GM20431 (cell line): ENCODE data around the gene DRC7.
"Not testable (repeated sequence)": the region's sequence is repeated elsewhere in the genome, so short reads cannot be mapped to it uniquely, and the experiment has no call there.

Experiments used
- in situ Hi-C: fragments of 300-500 bp; cut with MseI, MboI; formaldehyde crosslinking; loops from one replicate; pipeline ENCODE4 v1.15.0; 2020; ENCODE audit warnings: low sequenced_read_pairs; ENCODE audit not compliant: unreplicated experiment

DRC7 gene

GRCh38 chr16:57707331-57707730 is 12.7 kb downstream of the DRC7 start:
- in situ Hi-C loops, result no loop called here

GRCh38 chr16:57708168-57708567 is 13.6 kb downstream of the DRC7 start:
- in situ Hi-C loops, result no loop called here

- in situ Hi-C loops, result no loop called here
These were observed 15.1 kb downstream of the DRC7 start for GRCh38 chr16:57709663-57710062.

- in situ Hi-C loops, result no loop called here
These were observed 16.7 kb downstream of the DRC7 start for GRCh38 chr16:57711346-57711745.

GRCh38 chr16:57711993-57712392 is 17.4 kb downstream of the DRC7 start:
- in situ Hi-C loops, result no loop called here

GRCh38 chr16:57712569-57712968 is 18.0 kb downstream of the DRC7 start:
- in situ Hi-C loops, result not testable (repeated sequence)

- in situ Hi-C loops, result no loop called here
These were observed 19.0 kb downstream of the DRC7 start for GRCh38 chr16:57713596-57713995.

- in situ Hi-C loops, result no loop called here
These were observed 19.4 kb downstream of the DRC7 start for GRCh38 chr16:57714047-57714446.

GRCh38 chr16:57720142-57720575 is 25.6 kb downstream of the DRC7 start:
- in situ Hi-C loops, result no loop called here

- in situ Hi-C loops, result no loop called here
These were observed 27.0 kb downstream of the DRC7 start for GRCh38 chr16:57721356-57722209.

GRCh38 chr16:57722210-57722499 is 27.5 kb downstream of the DRC7 start:
- in situ Hi-C loops, result no loop called here

- in situ Hi-C loops, result no loop called here
These were observed 28.0 kb downstream of the DRC7 start for GRCh38 chr16:57722651-57723050.

- in situ Hi-C loops, result no loop called here
These were observed 28.6 kb downstream of the DRC7 start for GRCh38 chr16:57723170-57723569.

- in situ Hi-C loops, result no loop called here
These were observed 29.9 kb downstream of the DRC7 start for GRCh38 chr16:57724531-57724930.

- in situ Hi-C loops, result no loop called here
These were observed 30.5 kb downstream of the DRC7 start for GRCh38 chr16:57725151-57725550.

GRCh38 chr16:57725554-57725953 is 30.9 kb downstream of the DRC7 start:
- in situ Hi-C loops, result no loop called here

- in situ Hi-C loops, result no loop called here
These were observed 31.4 kb downstream of the DRC7 start for GRCh38 chr16:57725976-57726375.

GRCh38 chr16:57726433-57726947 is 31.9 kb downstream of the DRC7 start:
- in situ Hi-C loops, result no loop called here

GRCh38 chr16:57727610-57728009 is 33.0 kb downstream of the DRC7 start:
- in situ Hi-C loops, result no loop called here

- in situ Hi-C loops, result no loop called here
These were observed 34.0 kb downstream of the DRC7 start for GRCh38 chr16:57728336-57729181.

GRCh38 chr16:57729182-57729484 is 34.5 kb downstream of the DRC7 start:
- in situ Hi-C loops, result no loop called here
